ENCODE results near the gene FGG. TPM values are rescaled to one million over a fixed set of nuclear protein-coding genes. Genes with fewer than 3 reads are reported as not detected.
A peak's percentile ranks its signal among the peaks of the same experiment; 100 is the strongest.

FGG gene
- total and polyA plus RNA-seq, 2 of the 13 experiments (the other 11 are each of a cell fraction or from before 2014, with no cell fraction given): 1,037 to 2,423 TPM

DNA sequence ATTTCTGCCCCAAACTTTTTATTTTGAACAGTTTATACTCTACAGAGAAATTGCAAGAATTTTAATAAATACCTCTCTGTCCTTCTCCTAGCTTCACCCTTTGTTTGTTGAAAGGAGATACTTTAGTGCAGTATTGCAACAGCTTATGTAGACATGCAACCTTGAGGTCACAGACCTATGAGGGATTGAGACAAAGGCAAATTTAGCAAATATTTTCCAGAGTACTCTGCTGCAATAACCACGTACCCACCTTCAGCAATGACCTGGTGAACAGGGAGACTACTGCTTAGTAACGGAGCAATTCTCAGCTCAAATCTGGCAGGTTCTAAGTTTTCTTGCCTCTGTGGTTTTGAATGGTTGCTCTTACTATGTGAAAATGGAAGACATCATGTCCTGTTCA is 35.1 kb downstream of the FGG start (continued):
- TF ChIP-seq SOX13 (IDR thresholded peaks at IDR 0.05): peak; percentile 85
- TF ChIP-seq SOX13 (CRISPR knock-in tag; conservative IDR thresholded peaks at IDR 0.05 in 1 of 2, IDR thresholded peaks at IDR 0.05 in 1 of 2): peak in 1 of 2 experiments; percentile 98; a peak in 2 of 4 replicates
- TF ChIP-seq RBM39 (IDR thresholded peaks at IDR 0.05; ENCODE audit: low read depth, low read length, poor library complexity, severe bottlenecking): no peak
- TF ChIP-seq CREM (IDR thresholded peaks at IDR 0.05): peak; percentile 84
- TF ChIP-seq CREM (CRISPR knock-in tag; IDR thresholded peaks at IDR 0.05): no peak
- peak; percentile 82 for TF ChIP-seq POGZ (CRISPR knock-in tag; IDR thresholded peaks at IDR 0.05)
- TF ChIP-seq SIX1 (CRISPR knock-in tag; IDR thresholded peaks at IDR 0.05; ENCODE audit: borderline replicate concordance): peak; percentile 97
- no peak for TF ChIP-seq ZNF326 (CRISPR knock-in tag; IDR thresholded peaks at IDR 0.05; ENCODE audit: borderline replicate concordance)
- TF ChIP-seq, protein P1, sequence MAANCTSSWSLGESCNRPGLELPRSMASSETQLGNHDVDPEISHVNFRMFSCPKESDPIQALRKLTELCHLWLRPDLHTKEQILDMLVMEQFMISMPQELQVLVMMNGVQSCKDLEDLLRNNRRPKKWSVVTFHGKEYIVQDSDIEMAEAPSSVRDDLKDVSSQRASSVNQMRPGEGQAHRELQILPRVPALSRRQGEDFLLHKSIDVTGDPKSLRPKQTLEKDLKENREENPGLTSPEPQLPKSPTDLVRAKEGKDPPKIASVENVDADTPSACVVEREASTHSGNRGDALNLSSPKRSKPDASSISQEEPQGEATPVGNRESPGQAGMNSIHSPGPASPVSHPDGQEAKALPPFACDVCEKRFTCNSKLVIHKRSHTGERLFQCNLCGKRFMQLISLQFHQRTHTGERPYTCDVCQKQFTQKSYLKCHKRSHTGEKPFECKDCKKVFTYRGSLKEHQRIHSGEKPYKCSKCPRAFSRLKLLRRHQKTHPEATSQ (CRISPR knock-in tag; IDR thresholded peaks at IDR 0.05; ENCODE audit: borderline replicate concordance): no peak
- TF ChIP-seq, protein P2, sequence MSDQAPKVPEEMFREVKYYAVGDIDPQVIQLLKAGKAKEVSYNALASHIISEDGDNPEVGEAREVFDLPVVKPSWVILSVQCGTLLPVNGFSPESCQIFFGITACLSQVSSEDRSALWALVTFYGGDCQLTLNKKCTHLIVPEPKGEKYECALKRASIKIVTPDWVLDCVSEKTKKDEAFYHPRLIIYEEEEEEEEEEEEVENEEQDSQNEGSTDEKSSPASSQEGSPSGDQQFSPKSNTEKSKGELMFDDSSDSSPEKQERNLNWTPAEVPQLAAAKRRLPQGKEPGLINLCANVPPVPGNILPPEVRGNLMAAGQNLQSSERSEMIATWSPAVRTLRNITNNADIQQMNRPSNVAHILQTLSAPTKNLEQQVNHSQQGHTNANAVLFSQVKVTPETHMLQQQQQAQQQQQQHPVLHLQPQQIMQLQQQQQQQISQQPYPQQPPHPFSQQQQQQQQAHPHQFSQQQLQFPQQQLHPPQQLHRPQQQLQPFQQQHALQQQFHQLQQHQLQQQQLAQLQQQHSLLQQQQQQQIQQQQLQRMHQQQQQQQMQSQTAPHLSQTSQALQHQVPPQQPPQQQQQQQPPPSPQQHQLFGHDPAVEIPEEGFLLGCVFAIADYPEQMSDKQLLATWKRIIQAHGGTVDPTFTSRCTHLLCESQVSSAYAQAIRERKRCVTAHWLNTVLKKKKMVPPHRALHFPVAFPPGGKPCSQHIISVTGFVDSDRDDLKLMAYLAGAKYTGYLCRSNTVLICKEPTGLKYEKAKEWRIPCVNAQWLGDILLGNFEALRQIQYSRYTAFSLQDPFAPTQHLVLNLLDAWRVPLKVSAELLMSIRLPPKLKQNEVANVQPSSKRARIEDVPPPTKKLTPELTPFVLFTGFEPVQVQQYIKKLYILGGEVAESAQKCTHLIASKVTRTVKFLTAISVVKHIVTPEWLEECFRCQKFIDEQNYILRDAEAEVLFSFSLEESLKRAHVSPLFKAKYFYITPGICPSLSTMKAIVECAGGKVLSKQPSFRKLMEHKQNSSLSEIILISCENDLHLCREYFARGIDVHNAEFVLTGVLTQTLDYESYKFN (CRISPR knock-in tag; conservative IDR thresholded peaks at IDR 0.05): peak; percentile 87
- peak; percentile 21; the same call in 1 of the 2 replicates for TF ChIP-seq RBFOX2 (IDR thresholded peaks at IDR 0.05; ENCODE audit: low read depth, low read length)
- TF ChIP-seq ZSCAN12 (CRISPR knock-in tag; IDR thresholded peaks at IDR 0.05): no peak
- TF ChIP-seq, protein P3, sequence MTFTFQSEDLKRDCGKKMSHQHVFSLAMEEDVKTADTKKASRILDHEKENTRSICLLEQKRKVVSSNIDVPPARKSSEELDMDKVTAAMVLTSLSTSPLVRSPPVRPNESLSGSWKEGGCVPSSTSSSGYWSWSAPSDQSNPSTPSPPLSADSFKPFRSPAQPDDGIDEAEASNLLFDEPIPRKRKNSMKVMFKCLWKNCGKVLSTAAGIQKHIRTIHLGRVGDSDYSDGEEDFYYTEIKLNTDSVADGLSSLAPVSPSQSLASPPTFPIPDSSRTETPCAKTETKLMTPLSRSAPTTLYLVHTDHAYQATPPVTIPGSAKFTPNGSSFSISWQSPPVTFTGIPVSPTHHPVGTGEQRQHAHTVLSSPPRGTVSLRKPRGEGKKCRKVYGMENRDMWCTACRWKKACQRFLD (CRISPR knock-in tag; IDR thresholded peaks at IDR 0.05; ENCODE audit: borderline replicate concordance): no peak
- TF ChIP-seq ZNF432 (CRISPR knock-in tag; IDR thresholded peaks at IDR 0.05; ENCODE audit: borderline replicate concordance): no peak
- TF ChIP-seq ZNF20 (CRISPR knock-in tag; IDR thresholded peaks at IDR 0.05): no peak
- TF ChIP-seq, protein P4, sequence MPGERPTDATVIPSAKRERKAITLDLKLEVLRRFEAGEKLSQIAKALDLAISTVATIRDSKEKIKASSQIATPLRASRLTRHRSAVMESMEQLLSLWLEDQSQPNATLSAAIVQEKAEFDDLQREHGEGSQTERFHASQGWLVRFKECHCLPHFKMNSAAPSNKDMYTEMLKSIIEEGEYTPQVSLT (CRISPR knock-in tag; IDR thresholded peaks at IDR 0.05; ENCODE audit: borderline replicate concordance, low read depth): no peak
- TF ChIP-seq, protein P5, sequence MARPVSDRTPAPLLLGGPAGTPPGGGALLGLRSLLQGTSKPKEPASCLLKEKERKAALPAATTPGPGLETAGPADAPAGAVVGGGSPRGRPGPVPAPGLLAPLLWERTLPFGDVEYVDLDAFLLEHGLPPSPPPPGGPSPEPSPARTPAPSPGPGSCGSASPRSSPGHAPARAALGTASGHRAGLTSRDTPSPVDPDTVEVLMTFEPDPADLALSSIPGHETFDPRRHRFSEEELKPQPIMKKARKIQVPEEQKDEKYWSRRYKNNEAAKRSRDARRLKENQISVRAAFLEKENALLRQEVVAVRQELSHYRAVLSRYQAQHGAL (CRISPR knock-in tag; IDR thresholded peaks at IDR 0.05; ENCODE audit: not compliant biosample characterization): no peak
- TF ChIP-seq NCOR1 (IDR thresholded peaks at IDR 0.05; ENCODE audit: borderline replicate concordance, low read length): peak; percentile 87
- TF ChIP-seq SSRP1 (CRISPR knock-in tag; IDR thresholded peaks at IDR 0.05): no peak
- no peak for TF ChIP-seq TCF12 (IDR thresholded peaks at IDR 0.05)
- TF ChIP-seq TCF12 (CRISPR knock-in tag; IDR thresholded peaks at IDR 0.05): peak; percentile 44; the same call in 1 of the 2 replicates
- TF ChIP-seq ZNF484 (CRISPR knock-in tag; IDR thresholded peaks at IDR 0.05; ENCODE audit: borderline replicate concordance, low read depth): no peak
- TF ChIP-seq ZNF17 (CRISPR knock-in tag; IDR thresholded peaks at IDR 0.05): no peak
- TF ChIP-seq ZKSCAN8 (CRISPR knock-in tag; IDR thresholded peaks at IDR 0.05; ENCODE audit: borderline replicate concordance): peak; percentile 77; the same call in 1 of the 2 replicates

All from HepG2 (cell line).